Uterus (tissue), 2 donors: ENCODE measurements around the gene CLEC17A.

ENCODE experiments used
- POLR2A ChIP-seq, 2 donors: fragments of 450-650 bp; IDR thresholded peaks; one replicate each; pipeline ENCODE4 v1.6.1; 2016; ENCODE audit warnings: antibody characterized with exemption in 2 of 2, mild to moderate bottlenecking in 1 of 2, moderate library complexity in 1 of 2
- TF ChIP-seq, protein P1 (sequence below), 4 experiments: fragments of 200-600 bp in 2 of 4; fragments of 450-650 bp in 2 of 4; sonication (generic) in 2 of 4; IDR thresholded peaks; one replicate each; pipeline ENCODE4 v1.5.1; 2016 to 2019; ENCODE audit warnings: antibody characterized with exemption in 4 of 4, mild to moderate bottlenecking in 2 of 4, moderate library complexity in 1 of 4

DNA sequence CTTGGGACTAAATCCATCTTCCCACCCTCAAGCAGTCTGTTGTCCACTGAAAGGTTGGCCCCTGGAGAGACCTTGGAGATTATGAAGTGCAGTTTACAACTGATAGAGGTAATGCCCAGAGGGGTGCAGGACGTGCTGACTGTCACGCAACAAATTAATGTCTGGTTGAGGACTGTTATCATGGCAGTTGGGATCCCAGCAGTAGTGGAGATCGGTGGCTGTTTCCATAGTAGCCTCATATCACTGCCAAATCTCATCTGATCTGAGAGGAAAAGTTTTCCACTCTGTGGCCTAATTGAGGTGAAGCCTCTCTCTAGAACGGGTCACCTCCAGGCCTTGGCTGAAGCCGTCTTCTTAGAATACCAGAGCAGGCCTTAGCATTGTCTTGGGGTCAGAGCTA, 49.4 kb upstream of the CLEC17A start:
- TF ChIP-seq, protein P1, sequence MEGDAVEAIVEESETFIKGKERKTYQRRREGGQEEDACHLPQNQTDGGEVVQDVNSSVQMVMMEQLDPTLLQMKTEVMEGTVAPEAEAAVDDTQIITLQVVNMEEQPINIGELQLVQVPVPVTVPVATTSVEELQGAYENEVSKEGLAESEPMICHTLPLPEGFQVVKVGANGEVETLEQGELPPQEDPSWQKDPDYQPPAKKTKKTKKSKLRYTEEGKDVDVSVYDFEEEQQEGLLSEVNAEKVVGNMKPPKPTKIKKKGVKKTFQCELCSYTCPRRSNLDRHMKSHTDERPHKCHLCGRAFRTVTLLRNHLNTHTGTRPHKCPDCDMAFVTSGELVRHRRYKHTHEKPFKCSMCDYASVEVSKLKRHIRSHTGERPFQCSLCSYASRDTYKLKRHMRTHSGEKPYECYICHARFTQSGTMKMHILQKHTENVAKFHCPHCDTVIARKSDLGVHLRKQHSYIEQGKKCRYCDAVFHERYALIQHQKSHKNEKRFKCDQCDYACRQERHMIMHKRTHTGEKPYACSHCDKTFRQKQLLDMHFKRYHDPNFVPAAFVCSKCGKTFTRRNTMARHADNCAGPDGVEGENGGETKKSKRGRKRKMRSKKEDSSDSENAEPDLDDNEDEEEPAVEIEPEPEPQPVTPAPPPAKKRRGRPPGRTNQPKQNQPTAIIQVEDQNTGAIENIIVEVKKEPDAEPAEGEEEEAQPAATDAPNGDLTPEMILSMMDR (IDR thresholded peaks at IDR 0.05) = no peak
- no peak for TF ChIP-seq POLR2A (IDR thresholded peaks at IDR 0.05)
